ENCODE results near the gene NAV3.

NAV3 gene

DNA sequence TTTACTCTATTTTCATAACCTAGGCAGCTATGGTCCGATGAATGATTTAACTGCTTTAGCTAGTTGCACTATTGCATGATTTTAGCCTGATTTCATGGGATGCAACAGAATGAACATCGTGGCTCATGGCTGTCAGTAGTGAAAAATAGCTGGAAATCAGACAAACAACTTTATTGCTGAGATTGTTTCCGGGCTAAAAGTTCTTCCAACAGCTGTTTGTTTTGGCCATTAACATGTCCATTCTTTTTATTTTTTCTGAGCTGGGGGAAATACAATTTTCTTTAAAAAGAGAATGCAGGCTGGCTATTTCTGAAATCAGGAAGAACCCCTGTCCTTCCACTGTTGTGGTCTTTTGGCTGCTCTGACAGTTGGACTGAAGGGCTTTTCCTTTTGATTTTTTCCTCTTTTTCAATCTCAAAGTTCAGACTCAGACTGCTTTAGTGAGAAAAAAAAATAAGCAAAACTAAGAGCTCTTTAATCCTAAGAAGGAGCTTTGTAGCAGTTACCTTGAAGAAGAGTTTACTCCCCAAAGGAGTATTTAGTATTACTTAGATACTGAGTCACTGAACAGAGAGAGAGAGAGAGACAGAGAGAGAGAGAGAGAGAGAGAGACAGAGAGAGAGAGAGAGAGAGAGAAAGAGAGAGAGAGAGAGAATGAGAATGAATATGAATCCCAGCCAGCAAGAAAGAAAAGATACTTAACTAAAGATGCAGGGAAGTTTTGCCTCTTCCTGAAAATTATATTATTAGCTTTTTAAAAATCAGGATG, at the start of gene NAV3:
Gene NAV3, plus strand, starts transcription at position 312 of the 769 bp plus-strand sequence. CDS start 568 bp downstream, outside the sequence.
- no peak for DNase-seq

GRCh38 chr12:77782034-77782433, 48.7 kb upstream of the NAV3 start:
- DNase-seq = no peak

- DNase-seq = no peak
These were observed 47.9 kb upstream of the NAV3 start for GRCh38 chr12:77782766-77783165.

DNA sequence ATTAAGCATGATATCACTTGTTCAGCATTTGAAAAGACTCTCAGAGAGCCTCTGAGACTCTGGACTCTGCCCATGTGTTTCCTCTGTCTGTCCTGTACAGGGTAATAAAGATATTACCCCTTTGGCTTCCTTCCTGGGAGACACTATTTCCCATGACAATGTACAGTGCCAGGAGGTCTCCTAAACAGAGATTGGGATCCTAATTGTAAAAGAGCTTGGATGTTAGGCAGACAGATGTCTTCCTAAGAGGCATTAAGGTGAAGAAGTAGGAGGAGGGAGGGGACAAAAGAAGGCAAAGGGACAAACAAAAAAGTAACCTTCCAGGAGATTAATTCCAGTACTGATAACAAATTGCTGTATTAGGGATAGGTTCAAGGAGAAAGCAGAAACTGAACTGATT, 45.5 kb upstream of the NAV3 start:
- no peak for DNase-seq

DNA sequence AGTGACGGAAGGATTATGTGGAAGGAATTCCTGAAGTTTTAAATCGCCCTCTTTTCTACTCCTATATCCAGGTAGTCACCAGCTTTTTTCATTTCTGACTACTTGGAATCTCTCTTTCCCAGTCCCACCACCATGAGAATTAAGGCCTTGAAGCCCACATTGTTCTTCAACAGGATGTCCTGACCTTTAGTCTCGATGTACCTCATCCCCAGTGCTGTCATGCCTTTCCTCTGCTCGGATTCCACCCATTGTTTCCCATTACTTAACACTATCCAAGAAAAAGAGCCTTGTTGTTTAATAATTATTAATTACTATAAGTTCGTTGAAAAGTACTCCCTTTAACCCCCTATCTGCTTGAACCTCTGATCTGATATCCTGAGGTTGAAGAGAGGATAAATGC, 44.0 kb upstream of the NAV3 start:
- no peak for DNase-seq

GRCh38 chr12:77788231-77789168, 42.2 kb upstream of the NAV3 start:
- DNase-seq = no peak

DNA sequence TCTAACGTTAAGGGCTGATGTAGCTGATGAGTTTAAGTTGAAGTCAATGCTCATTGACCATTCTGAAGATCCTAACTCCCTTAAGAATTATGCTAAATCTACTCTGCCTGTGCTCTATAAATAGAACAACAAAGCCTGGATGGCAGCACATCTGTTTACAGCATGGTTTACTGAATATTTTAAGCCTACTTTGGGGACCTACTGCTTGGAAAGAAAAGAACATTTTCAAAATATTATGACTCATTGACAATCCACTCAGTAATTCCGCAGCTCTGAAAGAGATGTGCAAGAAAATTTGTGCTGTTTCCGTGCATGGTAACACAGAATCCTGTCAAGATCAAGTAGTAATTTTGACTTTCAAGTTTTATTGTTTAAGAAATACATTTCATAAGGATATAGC, 35.0 kb upstream of the NAV3 start:
- DNase-seq = no peak

DNA sequence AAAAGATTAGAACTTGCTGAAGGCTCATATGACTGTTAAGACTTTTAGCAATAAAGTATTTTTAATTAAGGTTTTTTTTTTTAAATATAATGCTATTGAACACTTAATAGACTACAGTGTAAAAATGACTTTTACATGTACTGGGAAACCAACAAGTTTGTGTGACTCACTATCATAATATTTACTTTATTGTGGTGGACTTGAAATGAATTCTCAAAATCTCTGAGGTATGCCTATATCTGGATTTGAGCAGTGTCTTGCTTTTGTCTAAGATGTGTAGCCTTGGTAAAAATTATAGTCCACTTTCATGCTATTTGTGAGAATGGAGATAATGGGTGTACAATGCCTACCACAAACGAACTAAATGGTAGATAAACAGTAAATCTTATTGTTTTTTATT, 33.9 kb upstream of the NAV3 start:
- DNase-seq = no peak

GRCh38 chr12:77800501-77800900, 30.2 kb upstream of the NAV3 start:
- DNase-seq = no peak

GRCh38 chr12:77808534-77808933, 22.2 kb upstream of the NAV3 start:
- DNase-seq = no peak

DNA sequence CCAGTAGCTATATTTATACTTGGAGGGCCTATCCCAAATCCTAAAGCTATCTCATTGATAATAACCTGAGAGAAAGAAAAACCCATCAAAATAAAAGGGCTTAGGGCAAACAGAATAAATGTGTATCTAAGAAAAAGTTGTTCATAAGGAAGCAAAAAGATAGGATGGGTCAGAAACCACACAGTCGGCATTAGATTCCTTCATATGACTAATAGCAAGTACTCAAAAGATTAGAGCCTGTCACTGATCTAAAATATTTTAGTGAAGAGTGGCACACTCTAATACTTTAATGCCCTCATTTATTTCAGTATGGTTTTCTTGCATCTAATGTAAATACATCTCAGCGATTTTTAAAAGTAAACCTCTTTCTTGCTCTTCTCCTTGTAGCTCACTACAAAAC, 17.1 kb upstream of the NAV3 start:
- DNase-seq = no peak

GRCh38 chr12:77814386-77814785, 16.3 kb upstream of the NAV3 start:
- no peak for DNase-seq

GRCh38 chr12:77816196-77816595, 14.5 kb upstream of the NAV3 start:
- no peak for DNase-seq

DNA sequence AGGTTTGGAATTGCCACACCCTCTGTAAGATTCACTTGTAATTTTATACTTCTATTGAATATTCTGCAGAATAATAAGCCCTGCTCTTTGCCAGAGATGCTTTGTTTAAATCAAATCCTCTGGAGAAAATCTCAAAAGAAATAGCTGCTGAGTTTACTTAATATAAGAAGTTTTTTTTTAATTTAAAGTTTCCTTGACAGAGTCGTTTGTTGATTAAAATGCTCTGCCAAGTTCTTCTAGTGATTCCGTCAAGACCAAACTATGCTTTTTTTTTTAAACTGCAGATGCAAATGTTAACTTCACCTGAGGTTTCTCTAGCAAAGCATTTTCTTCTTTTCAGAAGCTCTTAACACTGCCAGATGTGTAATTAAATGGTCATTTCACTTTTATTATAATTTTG, 13.4 kb upstream of the NAV3 start:
- DNase-seq = no peak

GRCh38 chr12:77818351-77818750, 12.3 kb upstream of the NAV3 start:
- no peak for DNase-seq

- DNase-seq = no peak
These were observed 8.9 kb upstream of the NAV3 start for GRCh38 chr12:77821699-77822203.

- no peak for DNase-seq
These were observed 2.6 kb downstream of the NAV3 start for GRCh38 chr12:77833329-77833728.

DNA sequence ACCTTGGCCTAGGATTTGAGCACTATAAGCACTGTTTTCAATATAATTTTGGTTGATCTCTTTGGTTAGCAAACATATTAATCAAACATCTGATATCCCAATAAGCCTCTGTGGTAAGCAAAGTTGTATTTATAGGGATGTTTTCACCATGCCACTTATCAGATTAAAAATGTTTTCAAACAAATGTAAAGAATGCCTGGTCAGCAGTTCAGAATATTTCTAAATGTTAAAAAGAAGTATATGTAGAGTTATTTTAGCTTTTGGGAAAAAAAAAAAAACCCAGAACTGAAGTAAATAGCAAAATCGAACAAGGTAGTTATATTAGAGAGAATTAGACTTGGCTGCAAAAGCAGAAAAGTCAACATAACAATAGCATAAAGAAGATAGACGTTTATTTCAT, 3.9 kb downstream of the NAV3 start:
- DNase-seq = no peak

DNA sequence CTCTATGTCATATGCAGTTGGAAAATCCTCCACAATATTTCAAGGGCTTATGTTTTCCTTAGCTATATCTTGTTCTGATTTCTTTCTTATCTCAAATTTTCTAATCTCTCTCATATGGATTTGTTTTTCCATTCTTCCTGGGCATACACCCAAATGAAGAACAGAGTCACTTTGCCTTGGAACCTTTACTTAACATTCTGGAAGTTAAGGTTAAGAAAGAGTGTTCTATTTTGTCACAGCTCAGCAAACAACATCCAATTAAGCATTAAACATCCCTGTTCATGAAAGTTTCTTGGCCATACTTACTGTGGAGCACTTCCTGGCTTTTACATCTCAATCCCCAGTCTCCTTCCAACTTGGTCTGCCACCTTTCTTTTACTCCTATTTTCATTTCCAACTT, 5.3 kb downstream of the NAV3 start:
- DNase-seq = no peak

GRCh38 chr12:77837876-77838291, 7.2 kb downstream of the NAV3 start:
- DNase-seq = no peak

- no peak for DNase-seq
These were observed 10.8 kb downstream of the NAV3 start for GRCh38 chr12:77841521-77841920.

DNA sequence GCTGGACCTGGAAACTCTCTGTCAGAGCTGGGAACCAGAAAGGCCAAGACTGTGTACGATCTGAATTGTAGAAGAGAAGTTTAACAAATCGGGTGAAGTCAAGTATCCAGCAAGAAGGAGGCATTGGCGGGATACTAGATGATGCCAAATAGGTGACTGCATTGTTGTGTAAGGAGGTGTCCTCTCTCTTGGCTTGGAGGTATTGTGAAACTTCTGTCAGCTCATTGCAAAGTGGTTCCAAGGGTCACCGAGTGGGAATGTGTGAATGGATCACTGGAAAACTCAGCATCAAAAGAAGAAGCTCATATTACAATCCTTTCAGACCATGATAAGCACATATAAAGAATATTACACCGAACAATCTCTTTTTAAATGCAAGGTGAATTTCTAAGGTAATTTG, 11.7 kb downstream of the NAV3 start:
- DNase-seq = no peak

- DNase-seq = no peak
These were observed 15.1 kb downstream of the NAV3 start for GRCh38 chr12:77845831-77846230.

GRCh38 chr12:77847060-77847541, 16.4 kb downstream of the NAV3 start:
- no peak for DNase-seq
